GM19452 (cell line): ENCODE results near the gene AP5Z1.
"Not testable (repeated sequence)": the region's sequence is repeated elsewhere in the genome, so short reads cannot be mapped to it uniquely, and the experiment has no call there.

Experiments
- ATAC-seq: cut with Tn5 transposase; IDR thresholded peaks from one replicate; pipeline ENCODE4 v1.9.1; 2021; ENCODE audit not compliant: unreplicated experiment

Gene AP5Z1

GRCh38 chr7:4787947-4788626 is 12.7 kb downstream of the AP5Z1 start:
- no peak for ATAC-seq

- no peak for ATAC-seq
Observed at GRCh38 chr7:4788627-4789189, 13.3 kb downstream of the AP5Z1 start.

GRCh38 chr7:4789194-4790077 is 14.0 kb downstream of the AP5Z1 start:
- ATAC-seq: no peak

GRCh38 chr7:4790078-4790465 is 14.6 kb downstream of the AP5Z1 start:
- ATAC-seq: no peak

- ATAC-seq: no peak
Observed at GRCh38 chr7:4790516-4790991, 15.1 kb downstream of the AP5Z1 start.

GRCh38 chr7:4791101-4791737 is 15.8 kb downstream of the AP5Z1 start:
- ATAC-seq: no peak

GRCh38 chr7:4791738-4792536 is 16.5 kb downstream of the AP5Z1 start:
- ATAC-seq: no peak

GRCh38 chr7:4792537-4793126 is 17.2 kb downstream of the AP5Z1 start:
- no peak for ATAC-seq

GRCh38 chr7:4793385-4793993 is 18.1 kb downstream of the AP5Z1 start:
- not testable (repeated sequence) for ATAC-seq

- not testable (repeated sequence) for ATAC-seq
Observed at GRCh38 chr7:4794171-4794570, 18.7 kb downstream of the AP5Z1 start.

GRCh38 chr7:4794591-4795350 is 19.3 kb downstream of the AP5Z1 start:
- ATAC-seq: no peak

- no peak for ATAC-seq
Observed at GRCh38 chr7:4796453-4796852, 21.0 kb downstream of the AP5Z1 start.

- ATAC-seq: peak; percentile 62
Observed at GRCh38 chr7:4797858-4798705, 22.7 kb downstream of the AP5Z1 start.

GRCh38 chr7:4798706-4799235 is 23.3 kb downstream of the AP5Z1 start:
- ATAC-seq: no peak

- ATAC-seq: no peak
Observed at GRCh38 chr7:4799508-4800268, 24.3 kb downstream of the AP5Z1 start.

- ATAC-seq: no peak
Observed at GRCh38 chr7:4800487-4800886, 25.1 kb downstream of the AP5Z1 start.
